Astrocyte of the cerebellum (primary cell): ENCODE data around the gene PARD6G.

ENCODE experiments used
- DNase-seq: peaks from one replicate; pipeline ENCODE4 v3.0.0-alpha.2; 2011; ENCODE audit warnings: low read depth
- H3K4me3 ChIP-seq: 2 replicates; pipeline ENCODE4 v1.5.1; 2011; ENCODE audit warnings: mild to moderate bottlenecking, low read depth, low read length, moderate library complexity
- in situ Hi-C: cut with HindIII; loops from 2 replicates; pipeline ENCODE4 v1.10.0; 2017; ENCODE audit warnings: low sequenced_read_pairs
- TF ChIP-seq, protein P1 (sequence below): IDR thresholded peaks from 2 replicates; pipeline ENCODE4 v1.5.1; 2012; ENCODE audit warnings: low read length, low read depth, moderate library complexity, mild to moderate bottlenecking; ENCODE audit errors: missing control alignments

Gene PARD6G

DNA sequence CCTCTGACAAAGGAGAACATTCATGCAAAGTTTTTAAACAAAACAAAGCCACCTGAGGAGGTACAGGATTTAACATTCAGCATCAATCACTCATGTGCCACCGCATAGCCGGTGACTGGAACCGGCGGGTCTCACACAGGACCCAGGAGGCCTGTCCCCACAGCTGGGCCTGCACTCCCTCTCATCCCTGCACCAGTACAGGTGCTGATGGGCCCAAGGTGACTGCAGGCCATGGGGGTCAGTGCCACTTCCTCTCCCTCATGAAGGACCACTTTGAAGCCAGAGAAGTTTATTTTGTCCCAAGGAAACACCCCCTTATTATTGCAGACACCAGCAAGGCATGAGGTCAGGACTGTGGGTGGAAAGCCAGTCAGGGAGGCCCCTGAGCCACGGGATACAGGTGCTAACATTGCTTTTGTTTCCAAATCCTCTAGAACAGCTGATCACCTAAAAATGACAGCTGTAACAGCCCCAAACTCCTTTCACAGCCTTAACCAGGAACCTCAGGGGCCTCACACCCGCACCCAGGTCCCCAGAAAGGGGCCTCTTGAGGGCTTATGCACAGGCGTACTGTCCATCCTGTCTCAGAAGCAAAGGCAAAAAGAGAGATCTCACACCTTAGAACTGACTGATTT, 14.0 kb downstream of the PARD6G start:
- DNase-seq, result no peak
- in situ Hi-C loops, result no loop called here
- no peak overlapping the region for H3K4me3 ChIP-seq
- TF ChIP-seq, protein P1, sequence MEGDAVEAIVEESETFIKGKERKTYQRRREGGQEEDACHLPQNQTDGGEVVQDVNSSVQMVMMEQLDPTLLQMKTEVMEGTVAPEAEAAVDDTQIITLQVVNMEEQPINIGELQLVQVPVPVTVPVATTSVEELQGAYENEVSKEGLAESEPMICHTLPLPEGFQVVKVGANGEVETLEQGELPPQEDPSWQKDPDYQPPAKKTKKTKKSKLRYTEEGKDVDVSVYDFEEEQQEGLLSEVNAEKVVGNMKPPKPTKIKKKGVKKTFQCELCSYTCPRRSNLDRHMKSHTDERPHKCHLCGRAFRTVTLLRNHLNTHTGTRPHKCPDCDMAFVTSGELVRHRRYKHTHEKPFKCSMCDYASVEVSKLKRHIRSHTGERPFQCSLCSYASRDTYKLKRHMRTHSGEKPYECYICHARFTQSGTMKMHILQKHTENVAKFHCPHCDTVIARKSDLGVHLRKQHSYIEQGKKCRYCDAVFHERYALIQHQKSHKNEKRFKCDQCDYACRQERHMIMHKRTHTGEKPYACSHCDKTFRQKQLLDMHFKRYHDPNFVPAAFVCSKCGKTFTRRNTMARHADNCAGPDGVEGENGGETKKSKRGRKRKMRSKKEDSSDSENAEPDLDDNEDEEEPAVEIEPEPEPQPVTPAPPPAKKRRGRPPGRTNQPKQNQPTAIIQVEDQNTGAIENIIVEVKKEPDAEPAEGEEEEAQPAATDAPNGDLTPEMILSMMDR, result no peak

DNA sequence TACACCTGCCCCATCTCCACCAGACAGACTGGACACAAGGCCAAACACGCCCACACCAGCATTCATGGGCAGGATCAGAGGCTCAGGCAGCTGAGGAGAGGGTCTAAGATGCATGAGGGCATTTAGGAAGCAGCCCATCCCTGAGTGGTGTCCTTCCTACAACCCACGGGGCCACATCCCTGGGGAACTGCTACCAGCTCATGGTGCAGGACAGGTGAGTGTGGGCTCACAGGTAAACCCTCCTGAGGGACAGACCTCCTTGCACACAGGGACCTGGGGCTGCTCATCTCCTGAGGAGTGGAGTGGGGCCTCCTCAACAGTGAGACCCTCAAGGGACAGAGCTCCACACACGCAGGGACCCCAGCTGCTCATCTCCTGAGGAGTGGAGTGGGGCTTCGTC, 14.6 kb downstream of the PARD6G start:
- in situ Hi-C loops, result no loop called here
- no peak overlapping the region for H3K4me3 ChIP-seq
- TF ChIP-seq, protein P1, result no peak
- DNase-seq, result no peak

DNA sequence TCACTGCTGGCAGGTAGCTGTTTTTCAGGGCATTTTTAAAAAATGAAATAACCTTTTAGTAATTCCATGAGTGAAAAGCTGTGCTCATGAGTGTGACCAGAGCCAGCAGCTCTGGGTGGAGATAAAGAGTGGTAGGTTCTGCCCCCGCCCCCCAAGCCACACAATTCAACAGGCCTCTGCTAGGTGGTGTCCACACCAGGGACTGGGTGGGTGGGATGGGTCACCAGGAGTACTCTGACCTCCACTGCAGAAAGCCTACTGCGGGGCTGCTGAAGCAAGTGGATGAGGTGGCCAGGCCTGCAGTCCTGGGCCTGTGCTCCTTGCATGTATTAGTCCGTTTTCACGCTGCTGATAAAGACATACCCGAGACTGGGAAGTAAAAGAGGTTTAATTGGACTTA, 15.3 kb downstream of the PARD6G start:
- TF ChIP-seq, protein P1, result no peak
- no peak for DNase-seq
- H3K4me3 ChIP-seq, result no peak overlapping the region
- in situ Hi-C loops, result no loop called here

DNA sequence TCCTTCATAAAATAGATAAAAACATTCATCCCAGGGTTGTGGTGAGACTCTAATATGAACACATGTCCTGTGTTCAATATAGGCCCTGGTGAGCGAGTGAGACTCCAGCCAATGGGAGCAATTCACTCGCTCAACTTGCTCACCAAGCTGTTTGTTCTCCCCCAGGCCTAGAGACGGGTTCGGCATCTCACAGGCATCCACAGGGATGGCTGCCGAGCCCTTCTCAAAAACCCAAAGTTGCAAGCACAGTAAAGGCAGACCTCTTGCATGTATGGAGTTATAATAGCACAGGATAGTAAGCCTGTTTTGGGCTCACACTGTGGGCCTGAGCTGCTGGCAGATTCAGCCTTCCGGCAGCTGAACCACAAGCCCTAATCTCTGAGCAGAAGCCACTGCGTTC, 15.7 kb downstream of the PARD6G start:
- in situ Hi-C loops, result no loop called here
- no peak overlapping the region for H3K4me3 ChIP-seq
- TF ChIP-seq, protein P1, result no peak
- DNase-seq, result no peak

DNA sequence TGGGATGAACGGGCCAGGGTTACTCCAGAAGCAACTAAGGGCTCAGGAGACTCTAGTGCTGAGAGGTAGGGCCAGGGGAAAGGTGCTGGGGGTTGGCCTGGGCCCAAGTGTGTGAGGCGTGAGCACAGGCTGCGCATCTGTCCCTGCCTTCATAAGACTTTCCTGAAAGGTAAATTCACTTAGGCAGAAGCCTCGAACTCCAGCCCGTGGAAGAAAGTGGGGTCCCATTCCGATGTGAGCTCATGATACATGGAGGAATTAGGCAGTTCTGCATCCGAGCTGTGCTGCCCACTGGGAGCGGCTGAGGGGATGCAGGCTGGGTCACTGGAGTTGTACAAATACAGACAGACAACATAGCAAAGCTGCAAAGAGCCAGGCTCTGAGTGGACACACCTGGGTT, 16.2 kb downstream of the PARD6G start:
- no peak overlapping the region for H3K4me3 ChIP-seq
- DNase-seq, result no peak
- TF ChIP-seq, protein P1, result no peak
- in situ Hi-C loops, result no loop called here

DNA sequence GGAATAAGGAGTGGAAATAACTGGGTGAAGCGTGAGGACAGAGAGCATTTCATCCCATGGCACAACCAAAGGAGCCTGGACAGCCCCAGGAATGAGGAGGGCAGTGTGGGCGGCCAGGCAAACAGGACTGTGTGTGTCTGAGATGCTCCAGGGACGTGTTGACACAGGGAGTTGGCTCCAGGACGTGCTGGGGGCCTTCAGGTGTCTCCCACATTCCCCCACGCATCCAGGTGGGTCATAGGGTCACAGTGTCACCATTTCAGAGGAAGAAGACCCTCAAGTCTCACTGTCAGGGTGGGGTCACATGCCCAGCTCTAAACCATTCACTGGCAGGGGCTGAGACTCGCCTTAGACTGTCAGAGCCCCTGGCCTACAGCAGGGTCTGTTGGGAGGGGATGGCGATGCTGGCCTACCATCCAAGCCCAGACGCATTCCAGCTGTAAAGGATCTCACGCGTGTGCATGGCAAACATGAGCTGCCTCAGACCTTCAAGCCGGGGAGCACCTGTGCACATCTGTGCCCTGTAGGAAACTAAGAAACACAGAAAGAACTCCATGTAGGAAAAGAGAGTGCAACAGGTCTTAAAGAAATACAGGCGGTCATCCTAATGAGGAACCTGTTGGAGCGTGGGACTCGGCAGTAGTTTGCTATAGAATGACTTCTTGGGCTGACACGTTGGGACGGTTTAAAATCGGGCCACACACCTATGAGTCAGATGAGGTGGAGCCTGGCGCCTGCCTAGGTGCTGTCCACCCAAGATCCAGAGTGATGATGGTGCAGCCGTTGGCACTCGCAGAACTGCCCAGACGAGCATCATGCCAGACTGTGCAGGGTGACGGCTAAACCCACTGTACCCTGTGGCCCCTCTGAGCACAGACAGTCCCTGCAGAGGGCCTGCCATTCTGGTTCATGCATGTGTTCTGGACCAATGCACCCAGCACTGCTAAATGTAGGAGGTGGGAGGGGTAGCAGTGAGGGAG, 17.3 kb downstream of the PARD6G start:
- no peak overlapping the region for H3K4me3 ChIP-seq
- in situ Hi-C loops, result no loop called here
- no peak for DNase-seq
- TF ChIP-seq, protein P1, result no peak
